Fibroblast of the aortic adventitia (primary cell): ENCODE measurements around the gene VASN. TPM values are rescaled to one million over a fixed set of nuclear protein-coding genes. Genes with fewer than 3 reads are reported as not detected.

Experiments used
- DNase-seq: peaks from one replicate; pipeline ENCODE4 v3.0.0-alpha.2; 2010; ENCODE audit warnings: low read depth
- H3K4me3 ChIP-seq: 2 replicates; pipeline ENCODE4 v1.5.1; 2011; ENCODE audit warnings: low read depth, mild to moderate bottlenecking, control low read depth, low read length, moderate library complexity
- total RNA-seq: library from RNA; depleted of rRNA; stranded (reverse); fragments of >200 nt; gene quantifications from 2 replicates; pipeline ENCODE4 v1.2.3, GENCODE V29; 2012; ENCODE audit warnings: low replicate concordance
- TF ChIP-seq, protein P1 (sequence below): IDR thresholded peaks from 2 replicates; pipeline ENCODE4 v1.5.1; 2011; ENCODE audit warnings: mild to moderate bottlenecking, low read length, control low read depth, inconsistent platforms; ENCODE audit not compliant: insufficient read depth

VASN gene
- total RNA-seq, 1 donor, result 130 TPM

DNA sequence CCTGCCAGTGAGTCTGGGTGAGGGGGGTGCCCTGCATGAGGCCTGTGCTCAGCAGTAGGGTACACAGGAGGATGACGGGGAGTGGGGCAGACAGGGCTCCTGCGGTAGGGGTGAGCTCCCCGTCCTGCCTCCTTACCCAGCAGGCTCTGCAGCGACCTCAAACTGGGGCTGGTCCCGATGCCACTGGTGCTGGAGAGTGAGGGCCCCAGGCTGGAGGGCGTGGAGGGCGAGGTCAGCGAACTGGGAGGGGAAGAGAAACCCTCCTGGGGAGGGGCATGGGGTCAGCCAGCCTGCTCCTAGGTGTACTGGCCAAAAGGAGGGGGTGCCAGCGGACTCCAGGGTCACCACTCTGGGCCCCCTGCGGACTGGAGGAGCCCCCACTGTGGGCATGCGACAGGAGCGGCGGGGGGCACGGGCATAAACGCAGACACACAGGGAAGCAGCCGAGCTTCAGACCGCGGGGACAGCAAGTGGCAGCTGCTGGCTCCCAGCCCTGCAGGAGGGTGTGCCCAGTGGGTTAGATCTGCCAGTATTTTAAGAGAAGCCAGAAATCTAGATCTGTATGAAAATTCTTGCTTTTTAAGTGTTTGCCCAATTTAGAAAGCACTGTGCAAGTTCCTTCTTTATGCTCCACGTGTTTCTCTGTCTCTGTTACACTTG, 9.0 kb upstream of the VASN start:
- H3K4me3 ChIP-seq, result no peak overlapping the region
- no peak for DNase-seq
- TF ChIP-seq, protein P1, sequence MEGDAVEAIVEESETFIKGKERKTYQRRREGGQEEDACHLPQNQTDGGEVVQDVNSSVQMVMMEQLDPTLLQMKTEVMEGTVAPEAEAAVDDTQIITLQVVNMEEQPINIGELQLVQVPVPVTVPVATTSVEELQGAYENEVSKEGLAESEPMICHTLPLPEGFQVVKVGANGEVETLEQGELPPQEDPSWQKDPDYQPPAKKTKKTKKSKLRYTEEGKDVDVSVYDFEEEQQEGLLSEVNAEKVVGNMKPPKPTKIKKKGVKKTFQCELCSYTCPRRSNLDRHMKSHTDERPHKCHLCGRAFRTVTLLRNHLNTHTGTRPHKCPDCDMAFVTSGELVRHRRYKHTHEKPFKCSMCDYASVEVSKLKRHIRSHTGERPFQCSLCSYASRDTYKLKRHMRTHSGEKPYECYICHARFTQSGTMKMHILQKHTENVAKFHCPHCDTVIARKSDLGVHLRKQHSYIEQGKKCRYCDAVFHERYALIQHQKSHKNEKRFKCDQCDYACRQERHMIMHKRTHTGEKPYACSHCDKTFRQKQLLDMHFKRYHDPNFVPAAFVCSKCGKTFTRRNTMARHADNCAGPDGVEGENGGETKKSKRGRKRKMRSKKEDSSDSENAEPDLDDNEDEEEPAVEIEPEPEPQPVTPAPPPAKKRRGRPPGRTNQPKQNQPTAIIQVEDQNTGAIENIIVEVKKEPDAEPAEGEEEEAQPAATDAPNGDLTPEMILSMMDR, result no peak

DNA sequence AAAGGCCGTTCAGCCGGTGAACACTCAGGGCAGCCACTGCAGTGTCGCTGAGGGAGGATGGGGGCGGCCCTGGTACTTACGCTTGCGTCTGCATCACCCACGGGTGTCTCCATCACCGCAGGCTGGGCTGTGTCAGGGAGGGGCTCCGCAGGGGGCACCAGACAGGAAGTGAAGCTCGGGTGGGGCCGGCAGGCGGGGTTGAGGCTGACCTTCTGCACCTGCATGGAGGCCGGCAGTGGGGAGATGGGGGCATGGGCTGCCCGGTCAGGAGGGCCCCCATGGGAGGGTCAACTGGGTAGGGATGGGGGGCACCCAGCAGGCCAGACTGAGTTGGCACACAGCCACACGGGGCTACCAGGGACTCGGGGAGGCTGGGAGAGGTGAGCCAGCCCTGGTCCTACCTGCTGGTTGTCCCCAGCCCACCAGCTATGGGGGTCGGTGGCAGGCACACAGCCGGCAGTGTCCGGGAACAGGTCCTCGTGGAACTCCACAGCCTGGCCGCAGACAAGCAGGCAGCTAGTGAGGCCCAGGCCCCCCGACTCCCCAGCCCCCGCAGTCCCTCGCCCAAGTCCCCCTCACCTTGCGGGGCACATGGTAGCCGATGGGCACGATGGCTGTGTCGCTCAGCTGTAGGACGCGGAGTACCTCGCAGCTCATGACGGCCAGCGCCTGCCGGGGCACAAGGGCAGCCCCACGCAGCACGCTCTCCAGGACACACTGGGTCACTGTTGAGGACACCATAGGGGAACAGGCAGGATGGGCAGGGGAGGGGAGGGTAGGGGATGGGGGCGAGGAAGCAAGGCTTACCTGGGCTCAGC, 7.2 kb upstream of the VASN start:
- no peak for DNase-seq
- H3K4me3 ChIP-seq, result no peak overlapping the region
- TF ChIP-seq, protein P1, result no peak

DNA sequence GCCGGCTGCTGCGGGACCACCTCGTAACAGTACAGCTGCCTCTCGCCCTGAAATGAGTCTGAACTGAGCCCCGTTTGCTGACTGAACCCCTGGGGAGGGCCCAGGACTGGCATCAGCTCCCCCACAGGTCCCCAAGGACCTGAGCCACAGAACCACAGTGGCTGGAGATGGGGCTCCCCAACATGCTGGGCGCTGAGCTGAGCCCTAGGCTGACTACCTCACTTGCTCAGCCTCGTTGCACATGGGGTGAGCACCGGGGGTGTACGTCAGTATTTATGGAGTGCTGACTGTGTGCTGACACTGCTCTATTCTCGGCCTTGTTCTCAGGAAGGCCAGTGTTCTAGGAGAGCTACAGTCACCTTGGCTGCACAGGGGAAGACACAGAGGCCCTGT, 6.6 kb upstream of the VASN start:
- TF ChIP-seq, protein P1, result no peak
- H3K4me3 ChIP-seq, result no peak overlapping the region
- DNase-seq, result no peak

DNA sequence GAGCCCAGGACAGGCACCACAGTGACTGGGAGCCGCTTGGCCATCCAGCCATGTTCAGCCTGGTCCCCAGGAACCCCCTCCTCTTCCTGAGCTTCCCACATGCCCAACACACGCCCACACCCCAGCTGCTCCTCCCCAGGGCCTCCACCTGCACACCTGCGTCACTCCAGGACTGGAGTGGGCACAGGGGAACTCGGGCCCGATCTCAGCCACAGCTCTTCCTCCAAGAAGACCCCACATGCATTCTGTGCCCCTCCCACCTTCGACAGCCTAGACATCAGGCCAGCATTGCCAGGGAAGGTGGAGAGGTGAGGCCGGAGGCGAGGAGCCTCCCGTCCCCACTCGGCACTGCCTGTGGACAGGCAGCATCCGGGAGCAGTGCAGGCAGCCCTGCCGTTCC, 6.0 kb upstream of the VASN start:
- no peak overlapping the region for H3K4me3 ChIP-seq
- no peak for DNase-seq
- TF ChIP-seq, protein P1, result no peak

DNA sequence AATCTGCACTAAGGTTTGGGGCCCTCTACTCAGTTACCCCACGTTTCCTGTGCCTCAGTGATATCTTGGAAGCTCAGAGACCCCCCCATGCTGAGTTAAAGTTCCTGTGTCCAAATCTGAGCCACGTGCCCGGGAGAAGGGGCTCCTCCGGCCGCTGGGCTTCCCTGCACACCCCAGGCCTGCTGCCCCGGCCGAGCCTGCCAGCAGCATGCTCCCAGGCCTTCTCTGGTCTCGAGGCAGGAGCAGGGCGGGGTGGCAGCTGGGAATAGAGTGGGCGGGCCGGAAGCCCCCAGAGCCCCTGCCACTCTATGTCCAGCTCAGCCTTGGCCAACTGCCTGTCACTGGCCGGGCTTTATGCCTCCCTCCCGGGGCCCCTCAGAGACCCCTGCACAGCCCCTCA, 5.6 kb upstream of the VASN start:
- no peak overlapping the region for H3K4me3 ChIP-seq
- TF ChIP-seq, protein P1, result no peak
- DNase-seq, result no peak

DNA sequence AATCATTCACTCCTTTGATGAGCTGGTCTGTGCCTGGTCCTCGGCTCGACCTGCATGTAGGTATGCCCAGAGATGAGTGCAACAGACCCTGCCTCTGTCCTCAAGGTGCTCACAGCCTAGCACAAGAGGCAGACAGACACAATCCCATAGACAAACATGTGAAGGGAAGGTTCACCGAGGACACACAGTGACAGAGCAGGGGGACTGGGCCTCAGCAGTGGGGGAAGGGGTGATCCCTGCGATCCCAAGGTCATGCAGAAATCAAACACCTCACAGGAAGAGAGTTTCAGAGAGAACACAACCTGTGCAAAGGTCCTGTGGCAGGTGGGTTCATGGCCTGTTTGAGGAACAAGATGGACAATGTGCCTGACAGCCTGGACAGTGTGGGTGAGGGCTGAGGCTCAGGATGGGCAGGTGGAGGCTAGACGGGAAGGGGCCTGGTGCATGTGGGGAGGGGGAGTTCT, 4.2 kb upstream of the VASN start:
- TF ChIP-seq, protein P1, result no peak
- no peak overlapping the region for H3K4me3 ChIP-seq
- DNase-seq, result no peak
